SH-SY5Y (cell line): ENCODE measurements around the gene PSMD5.

Experiments
- GATA2 ChIP-seq: IDR thresholded peaks from 2 replicates; pipeline ENCODE4 v1.6.1; 2011; ENCODE audit warnings: mild to moderate bottlenecking, low read depth, low read length
- GATA3 ChIP-seq: IDR thresholded peaks from 2 replicates; pipeline ENCODE4 v1.6.1; 2011; ENCODE audit warnings: low read depth, mild to moderate bottlenecking, low read length, moderate library complexity

- no peak for TF ChIP-seq GATA2
- no peak for TF ChIP-seq GATA3
Measured at GRCh38 chr9:120866651-120867050, 23.9 kb upstream of the PSMD5 start.
